Left cardiac atrium (tissue), 4 donors: ENCODE results near the gene CALML6. TPM values are rescaled to one million over a fixed set of nuclear protein-coding genes. Genes with fewer than 3 reads are reported as not detected.
A peak's percentile ranks its signal among the peaks of the same experiment; 100 is the strongest.
"Not testable (repeated sequence)": the region's sequence is repeated elsewhere in the genome, so short reads cannot be mapped to it uniquely, and the experiment has no call there.

ENCODE experiments used
- ATAC-seq, 2 donors: fragments of 200-7000 bp; cut with Tn5 transposase; one replicate each; pipeline ENCODE4 v1.9.1; 2020; ENCODE audit warnings: mild to moderate bottlenecking in 2 of 2, moderate library complexity in 2 of 2
- DNase-seq: peaks from one replicate; pipeline ENCODE4 v3.0.0-alpha.2; 2020
- intact Hi-C, 2 donors: fragments of 100-400 bp; cut with DNase I; formaldehyde crosslinking; loops; one replicate each; pipeline versions ENCODE4 v1.14.1 to v1.15.1; 2022 to 2023
- total RNA-seq, 2 donors: library from RNA; stranded (reverse); fragmentation: NEBNext Ultra II Directional; extraction: Animal tissue kit (Norgen Biotek cat#: 25700); gene quantifications; one replicate each; pipeline ENCODE4 v1.2.1, GENCODE V29; 2021
- donor health status: DM: no; HTN: yes; CAD: no.
- donor health status: DM: no; HTN: yes; CAD: no; lungs with severe emphysema.
- donor health status: DM: yes; HTN: yes; CAD: no.
- donor health status: Dilated cardiomyopathy.

Gene CALML6
- total RNA-seq, 2 donors from 2014 or later, result 0.21 TPM; not detected in 1

- DNase-seq, result no peak
- intact Hi-C loops, result no loop called here
- no peak for ATAC-seq
Measured at GRCh38 chr1:1920608-1921458, 5.8 kb downstream of the CALML6 start.

GRCh38 chr1:1921459-1921862 lies 6.4 kb downstream of the CALML6 start:
- intact Hi-C loops, result no loop called here
- no peak for DNase-seq
- no peak for ATAC-seq

GRCh38 chr1:1921901-1922701 lies 7.0 kb downstream of the CALML6 start:
- DNase-seq (peak; percentile 21), ATAC-seq (no peak)
- intact Hi-C loops, result no loop called here

GRCh38 chr1:1922702-1922955 lies 7.6 kb downstream of the CALML6 start:
- intact Hi-C loops, result no loop called here
- DNase-seq, result peak; percentile 16
- ATAC-seq, result no peak

- DNase-seq, result peak; percentile 15
- intact Hi-C loops, result no loop called here
- no peak for ATAC-seq
Measured at GRCh38 chr1:1922956-1923833, 8.1 kb downstream of the CALML6 start.

GRCh38 chr1:1924386-1924785 lies 9.3 kb downstream of the CALML6 start:
- no peak for ATAC-seq
- DNase-seq, result no peak
- intact Hi-C loops, result no loop called here

GRCh38 chr1:1924849-1925248 lies 9.8 kb downstream of the CALML6 start:
- intact Hi-C loops, result no loop called here
- ATAC-seq (no peak), DNase-seq (no peak)

GRCh38 chr1:1925437-1926345 lies 10.6 kb downstream of the CALML6 start:
- no peak for ATAC-seq
- intact Hi-C loops, result no loop called here
- no peak for DNase-seq

GRCh38 chr1:1926346-1926811 lies 11.3 kb downstream of the CALML6 start:
- intact Hi-C loops, result no loop called here
- ATAC-seq, result no peak
- DNase-seq, result peak; percentile 18

GRCh38 chr1:1926886-1927660 lies 12.0 kb downstream of the CALML6 start:
- peak; percentile 9 for DNase-seq
- ATAC-seq, result no peak
- intact Hi-C loops, result no loop called here

- DNase-seq (peak; percentile 22), ATAC-seq (peak; percentile 10 to 17)
- intact Hi-C loops, result no loop called here
Measured at GRCh38 chr1:1927751-1928150, 12.7 kb downstream of the CALML6 start.

- DNase-seq (peak; percentile 32), ATAC-seq (no peak)
- intact Hi-C loops, result no loop called here
Measured at GRCh38 chr1:1928231-1929101, 13.4 kb downstream of the CALML6 start.

- DNase-seq, result peak; percentile 14
- intact Hi-C loops, result no loop called here
- ATAC-seq, result no peak
Measured at GRCh38 chr1:1929102-1929638, 14.1 kb downstream of the CALML6 start.

- DNase-seq (peak; percentile 19), ATAC-seq (no peak)
- intact Hi-C loops, result no loop called here
Measured at GRCh38 chr1:1929639-1930545, 14.8 kb downstream of the CALML6 start.

- DNase-seq, result not testable (repeated sequence)
Measured at GRCh38 chr1:1934848-1935247, 19.8 kb downstream of the CALML6 start.

GRCh38 chr1:1937061-1937460 lies 22.0 kb downstream of the CALML6 start:
- ATAC-seq, result no peak
- intact Hi-C loops, result no loop called here
- DNase-seq, result no peak

More at GRCh38 chr1:1934848-1935247, 19.8 kb downstream of the CALML6 start:
- ATAC-seq, intact Hi-C loops: not testable (repeated sequence)
